ENCODE results near the gene CHERP.
"Not testable (repeated sequence)": the region's sequence is repeated elsewhere in the genome, so short reads cannot be mapped to it uniquely, and the experiment has no call there.

CHERP gene

GRCh38 chr19:16476401-16476800, 65.8 kb downstream of the CHERP start:
- DNase-seq (ENCODE audit: low spot score), result no peak

GRCh38 chr19:16473875-16474392, 68.3 kb downstream of the CHERP start:
- DNase-seq (ENCODE audit: low spot score), result no peak

- DNase-seq (ENCODE audit: low spot score), result no peak
These were observed 69.2 kb downstream of the CHERP start for GRCh38 chr19:16472992-16473391.

- DNase-seq (ENCODE audit: low spot score), result not testable (repeated sequence)
These were observed 69.7 kb downstream of the CHERP start for GRCh38 chr19:16472559-16472899.

- no peak for DNase-seq (ENCODE audit: low spot score)
These were observed 71.1 kb downstream of the CHERP start for GRCh38 chr19:16470911-16471811.

- DNase-seq (ENCODE audit: low spot score), result no peak
These were observed 71.7 kb downstream of the CHERP start for GRCh38 chr19:16470541-16470910.
